ENCODE measurements around the gene TYK2.

- no peak for TF ChIP-seq EP300 (IDR thresholded peaks at IDR 0.05)
- no peak for TF ChIP-seq CTCF (IDR thresholded peaks at IDR 0.05)
Measured at GRCh38 chr19:10420444-10421239, 40.3 kb upstream of the TYK2 start, which contains the start of gene PDE4A.

Data from ovary (tissue), 3 donors.